Epithelial cell of proximal tubule (primary cell): Measurements from ENCODE around the gene SERPINE1. TPM values are rescaled to one million over a fixed set of nuclear protein-coding genes. Genes with fewer than 3 reads are reported as not detected.
"Not testable (repeated sequence)": the region's sequence is repeated elsewhere in the genome, so short reads cannot be mapped to it uniquely, and the experiment has no call there.

ENCODE experiments used
- DNase-seq: peaks from one replicate; pipeline ENCODE4 v3.0.0-alpha.2; 2011; ENCODE audit warnings: low read depth
- H3K4me3 ChIP-seq: 2 replicates; pipeline ENCODE4 v1.5.1; 2011; ENCODE audit warnings: low read depth, mild to moderate bottlenecking, low read length
- total RNA-seq: library from RNA; depleted of rRNA; stranded (reverse); fragments of >200 nt; gene quantifications from 2 replicates; pipeline ENCODE4 v1.2.3, GENCODE V29; 2015
- TF ChIP-seq, protein P1 (sequence below): conservative IDR thresholded peaks from 2 replicates; pipeline ENCODE4 v1.5.1; 2012; ENCODE audit warnings: low read depth, mild to moderate bottlenecking, low read length

The SERPINE1 gene
- total RNA-seq, 1 donor from 2014 or later = 249 TPM

DNA sequence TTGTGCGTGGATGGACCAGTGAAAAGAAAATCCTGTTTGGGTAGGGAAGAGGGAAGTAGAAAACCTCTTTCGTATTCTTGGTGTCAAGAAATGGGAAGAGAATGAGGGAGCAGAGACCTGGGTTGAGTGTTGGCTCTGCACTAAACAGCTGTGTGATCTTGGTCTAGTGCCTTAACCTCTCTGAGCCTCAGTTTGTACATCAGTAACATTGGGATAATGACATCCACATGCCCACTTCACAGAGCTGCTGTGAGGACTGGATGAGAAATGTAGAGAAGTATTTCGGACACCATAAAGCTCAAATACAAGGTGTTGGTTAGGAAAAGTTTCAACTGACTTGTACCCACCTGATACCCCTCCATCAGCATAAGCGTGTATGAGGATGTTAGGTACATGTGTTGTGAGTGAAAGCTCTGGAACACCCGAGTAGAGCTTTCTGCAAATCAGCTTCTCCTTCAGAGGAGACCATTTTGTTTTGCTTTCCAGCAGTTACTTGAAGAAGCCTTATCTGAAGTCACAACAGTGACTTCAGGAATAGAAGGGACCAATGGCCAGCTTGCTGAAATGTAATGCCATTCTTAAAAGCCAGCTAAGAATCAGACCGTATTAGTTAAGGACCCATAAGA lies 30.5 kb upstream of the SERPINE1 start:
- TF ChIP-seq, protein P1, sequence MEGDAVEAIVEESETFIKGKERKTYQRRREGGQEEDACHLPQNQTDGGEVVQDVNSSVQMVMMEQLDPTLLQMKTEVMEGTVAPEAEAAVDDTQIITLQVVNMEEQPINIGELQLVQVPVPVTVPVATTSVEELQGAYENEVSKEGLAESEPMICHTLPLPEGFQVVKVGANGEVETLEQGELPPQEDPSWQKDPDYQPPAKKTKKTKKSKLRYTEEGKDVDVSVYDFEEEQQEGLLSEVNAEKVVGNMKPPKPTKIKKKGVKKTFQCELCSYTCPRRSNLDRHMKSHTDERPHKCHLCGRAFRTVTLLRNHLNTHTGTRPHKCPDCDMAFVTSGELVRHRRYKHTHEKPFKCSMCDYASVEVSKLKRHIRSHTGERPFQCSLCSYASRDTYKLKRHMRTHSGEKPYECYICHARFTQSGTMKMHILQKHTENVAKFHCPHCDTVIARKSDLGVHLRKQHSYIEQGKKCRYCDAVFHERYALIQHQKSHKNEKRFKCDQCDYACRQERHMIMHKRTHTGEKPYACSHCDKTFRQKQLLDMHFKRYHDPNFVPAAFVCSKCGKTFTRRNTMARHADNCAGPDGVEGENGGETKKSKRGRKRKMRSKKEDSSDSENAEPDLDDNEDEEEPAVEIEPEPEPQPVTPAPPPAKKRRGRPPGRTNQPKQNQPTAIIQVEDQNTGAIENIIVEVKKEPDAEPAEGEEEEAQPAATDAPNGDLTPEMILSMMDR = no peak
- no peak overlapping the region for H3K4me3 ChIP-seq
- DNase-seq = no peak

DNA sequence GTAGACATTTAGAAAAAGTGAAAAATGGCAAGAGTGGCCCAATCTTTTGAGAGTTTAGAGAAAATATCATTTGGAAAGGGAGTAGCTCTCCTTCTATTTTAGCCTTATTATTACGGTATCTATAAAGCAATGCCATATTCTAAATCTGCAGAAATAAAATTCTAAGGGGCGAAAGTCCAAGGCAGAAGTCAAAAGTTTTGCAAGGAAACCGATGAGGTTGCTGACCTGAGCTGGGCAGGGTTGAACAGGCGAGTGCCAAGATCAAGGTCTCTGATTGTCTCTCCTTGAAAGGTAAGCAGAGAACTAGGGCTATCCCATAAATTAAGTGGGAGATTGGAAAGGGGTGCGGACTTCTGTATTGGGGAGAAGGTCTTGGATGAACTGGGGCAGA lies 30.0 kb upstream of the SERPINE1 start:
- H3K4me3 ChIP-seq = no peak overlapping the region
- no peak for DNase-seq
- TF ChIP-seq, protein P1 = no peak

DNA sequence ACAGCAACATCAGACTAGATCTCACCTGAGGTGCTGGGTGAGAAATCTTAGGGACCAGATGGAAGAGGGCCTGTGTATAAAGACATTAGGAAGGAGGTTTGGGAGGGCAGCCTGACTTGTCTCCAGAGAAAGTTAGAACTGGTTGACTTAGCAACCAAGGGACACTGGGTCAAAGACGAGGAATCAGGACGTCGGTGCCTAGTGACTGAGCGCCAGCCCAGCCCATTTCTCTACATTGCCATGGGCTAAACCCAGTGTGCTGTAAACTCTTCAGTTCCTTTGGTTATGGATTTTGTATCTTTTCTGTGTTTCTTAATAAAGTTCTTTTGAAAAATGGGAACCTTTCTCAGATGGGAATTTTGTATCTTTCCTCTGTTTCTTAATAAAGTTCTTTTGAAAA lies 29.3 kb upstream of the SERPINE1 start:
- H3K4me3 ChIP-seq = no peak overlapping the region
- TF ChIP-seq, protein P1 = no peak
- no peak for DNase-seq

GRCh38 chr7:101099969-101100781 lies 26.7 kb upstream of the SERPINE1 start:
- DNase-seq = peak; percentile 90
- TF ChIP-seq, protein P1 = no peak
- no peak overlapping the region for H3K4me3 ChIP-seq

GRCh38 chr7:101100858-101101847 lies 25.8 kb upstream of the SERPINE1 start:
- H3K4me3 ChIP-seq = no peak overlapping the region
- no peak for DNase-seq
- TF ChIP-seq, protein P1 = no peak

GRCh38 chr7:101102026-101102425 lies 24.9 kb upstream of the SERPINE1 start:
- DNase-seq = no peak
- H3K4me3 ChIP-seq = no peak overlapping the region
- TF ChIP-seq, protein P1 = no peak

DNA sequence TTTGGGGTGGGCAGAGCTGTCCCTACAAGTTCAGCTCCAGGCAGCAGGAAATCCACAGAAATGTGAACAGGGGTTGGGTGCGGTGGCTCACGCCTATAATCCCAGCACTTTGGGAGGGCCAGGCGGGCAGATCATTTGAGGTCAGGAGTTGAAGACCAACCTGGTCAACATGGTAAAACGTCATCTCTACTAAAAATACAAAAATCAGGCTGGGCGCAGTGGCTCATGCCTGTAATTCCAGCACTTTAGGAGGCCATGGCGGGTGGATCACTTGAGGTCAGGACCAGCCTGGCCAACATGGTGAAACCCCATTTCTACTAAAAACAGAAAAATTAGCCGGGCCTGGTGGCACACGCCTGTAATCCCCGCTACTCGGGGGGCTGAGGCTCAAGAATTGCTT lies 23.2 kb upstream of the SERPINE1 start:
- not testable (repeated sequence) for DNase-seq, H3K4me3 ChIP-seq
